ENCODE measurements around the gene GLIS1.

- no peak for TF ChIP-seq CTCF (IDR thresholded peaks at IDR 0.05; ENCODE audit: extremely low read depth in 1 of 2, insufficient read depth in 1 of 2, low read depth in 1 of 2, low read length in 2 of 2)
- TF ChIP-seq EZH2 (IDR thresholded peaks at IDR 0.05; ENCODE audit: borderline replicate concordance, low read depth, low read length, severe bottlenecking): no peak
- no peak for TF ChIP-seq POLR2AphosphoS5 (IDR thresholded peaks at IDR 0.05; ENCODE audit: insufficient read depth, low read depth, low read length)
- TF ChIP-seq JUN (IDR thresholded peaks at IDR 0.05; ENCODE audit: borderline replicate concordance, insufficient read depth, insufficient read length, low read depth): no peak
- TF ChIP-seq POLR2A (IDR thresholded peaks at IDR 0.05; ENCODE audit: low read depth, low read length): no peak
- TF ChIP-seq MAX (IDR thresholded peaks at IDR 0.05; ENCODE audit: insufficient read depth, insufficient read length): no peak
These were observed 6.6 kb downstream of the GLIS1 start for GRCh38 chr1:53732409-53732808.
